Measurements from ENCODE around the gene FAM13A.

GRCh38 chr4:88830598-88830997 lies 226.4 kb downstream of the FAM13A start:
- no peak for TF ChIP-seq CTCF (IDR thresholded peaks at IDR 0.05)
- TF ChIP-seq POLR2A (IDR thresholded peaks at IDR 0.05) = no peak

All from esophagus squamous epithelium (tissue), 4 donors.